GM19455 (cell line): Measurements from ENCODE around the gene CPZ.

Experiments used
- ATAC-seq: cut with Tn5 transposase; IDR thresholded peaks from one replicate; pipeline ENCODE4 v1.9.1; 2021; ENCODE audit not compliant: unreplicated experiment

Gene CPZ

DNA sequence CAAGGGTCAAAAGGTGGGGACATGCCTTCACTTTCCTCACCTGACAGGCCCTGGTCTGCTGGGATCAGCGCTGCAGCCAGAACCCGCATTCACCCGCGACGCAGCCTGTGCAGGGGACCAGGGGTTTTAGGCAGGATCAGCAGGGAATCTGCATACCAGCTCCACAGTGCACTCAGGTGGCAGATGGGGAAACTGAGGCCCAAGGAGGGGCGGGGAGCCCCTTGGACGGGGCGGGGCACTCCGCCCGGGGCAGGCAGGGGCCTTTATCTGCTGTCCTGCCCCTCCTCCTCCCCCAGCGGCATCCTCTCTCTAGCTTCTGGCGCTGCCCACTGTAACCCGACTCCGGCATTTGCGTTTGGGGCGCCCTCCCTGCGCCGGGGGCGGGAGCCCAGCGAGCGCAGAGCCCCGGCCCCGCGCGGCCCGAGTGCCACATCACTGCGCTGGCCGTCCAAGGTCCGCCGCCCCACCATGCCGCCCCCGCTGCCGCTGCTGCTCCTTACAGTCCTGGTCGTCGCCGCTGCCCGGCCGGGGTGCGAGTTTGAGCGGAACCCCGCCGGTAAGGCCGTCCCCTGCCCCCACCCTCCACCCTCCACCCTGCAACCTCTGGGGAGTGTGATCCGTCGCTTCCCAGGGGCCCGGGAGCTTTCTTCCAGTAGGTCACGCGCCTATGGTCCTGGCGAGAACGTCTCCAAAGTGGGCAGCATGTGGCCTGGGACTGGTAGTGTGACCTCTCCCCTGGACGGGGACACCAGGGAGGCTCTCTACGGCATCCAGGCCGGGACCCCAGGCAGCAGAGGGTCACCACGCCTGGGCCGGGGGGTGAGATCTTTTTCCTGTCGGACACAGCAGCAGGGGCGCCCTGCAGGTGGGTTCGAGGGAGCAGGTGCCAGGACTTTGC lies at the start of gene CPZ:
Gene CPZ (plus strand): TSS at position 400 of the 898 bp plus-strand sequence. CDS start 69 bp downstream, at position 469.
- no peak for ATAC-seq

GRCh38 chr4:8542776-8543525 lies 49.6 kb upstream of the CPZ start:
- no peak for ATAC-seq

DNA sequence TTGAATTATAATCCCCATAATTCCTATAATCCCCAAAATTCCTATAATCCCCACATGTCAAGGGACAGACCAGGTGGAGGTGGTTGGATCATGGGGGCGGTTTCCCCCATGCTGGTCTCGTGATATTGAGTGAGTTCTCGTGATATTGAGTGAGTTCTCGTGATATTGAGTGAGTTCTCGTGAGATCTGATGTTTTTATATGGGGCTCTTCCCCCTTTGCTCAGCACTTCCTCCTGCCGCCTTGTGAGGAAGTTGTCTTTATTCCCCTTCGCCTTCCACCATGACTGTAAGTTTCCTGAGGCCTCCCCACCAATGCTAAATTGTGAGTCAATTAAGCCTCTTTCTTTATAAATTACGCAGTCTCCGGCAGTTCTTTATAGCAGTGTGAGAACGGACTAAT lies 48.9 kb upstream of the CPZ start:
- ATAC-seq = no peak

GRCh38 chr4:8544282-8544681 lies 48.3 kb upstream of the CPZ start:
- no peak for ATAC-seq

DNA sequence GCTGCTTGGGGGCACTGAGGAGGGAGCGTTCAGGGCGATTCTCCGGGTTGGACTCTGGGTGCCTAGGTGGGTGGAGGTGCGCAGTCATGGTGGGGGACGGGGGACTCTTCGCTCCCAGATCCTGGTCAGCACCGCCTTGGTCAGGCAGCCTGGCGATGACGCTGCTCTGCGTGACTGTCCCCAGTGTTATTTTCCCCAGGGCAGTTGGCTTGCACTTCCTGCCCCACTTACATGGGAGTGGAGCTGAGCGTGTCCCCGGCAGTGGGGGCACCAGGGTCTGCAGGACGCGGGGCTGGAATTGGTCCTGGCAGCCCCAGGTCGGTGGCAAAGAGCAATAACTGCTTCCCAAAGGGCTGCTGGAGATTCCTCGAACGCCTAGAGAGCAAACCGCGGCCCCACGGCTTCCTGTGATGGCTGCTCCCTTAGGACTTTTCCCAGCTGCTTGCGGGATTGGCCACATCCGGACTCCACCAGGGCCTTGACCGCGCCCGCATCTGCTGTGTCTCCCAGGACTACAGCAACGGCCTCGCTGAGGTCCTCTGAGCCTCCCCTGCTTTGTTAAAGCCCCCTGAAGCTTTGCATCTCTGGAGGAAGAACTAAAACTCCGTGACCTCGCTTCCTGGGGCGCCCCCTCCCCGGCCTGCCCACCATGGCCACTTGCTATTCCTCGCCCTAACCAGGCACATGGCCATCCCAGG lies 47.7 kb upstream of the CPZ start:
- no peak for ATAC-seq

GRCh38 chr4:8545439-8545765 lies 47.2 kb upstream of the CPZ start:
- no peak for ATAC-seq

DNA sequence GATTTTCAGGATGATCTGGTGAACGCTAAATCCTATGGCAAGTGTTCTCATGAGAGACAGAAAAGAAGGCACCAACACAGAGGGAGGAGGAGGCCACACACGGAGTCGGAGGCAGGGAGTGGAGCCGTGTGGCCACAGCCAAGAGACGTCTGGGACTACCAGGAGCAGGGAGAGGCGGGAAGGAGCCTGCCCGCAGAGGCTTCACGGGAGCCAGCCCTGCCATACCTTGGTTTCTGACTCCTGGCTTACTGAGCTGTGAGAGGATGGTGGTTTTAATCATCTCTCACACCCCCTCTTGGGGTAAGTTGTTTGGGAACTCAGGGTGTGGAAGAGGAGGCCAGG lies 45.8 kb upstream of the CPZ start:
- ATAC-seq = no peak

DNA sequence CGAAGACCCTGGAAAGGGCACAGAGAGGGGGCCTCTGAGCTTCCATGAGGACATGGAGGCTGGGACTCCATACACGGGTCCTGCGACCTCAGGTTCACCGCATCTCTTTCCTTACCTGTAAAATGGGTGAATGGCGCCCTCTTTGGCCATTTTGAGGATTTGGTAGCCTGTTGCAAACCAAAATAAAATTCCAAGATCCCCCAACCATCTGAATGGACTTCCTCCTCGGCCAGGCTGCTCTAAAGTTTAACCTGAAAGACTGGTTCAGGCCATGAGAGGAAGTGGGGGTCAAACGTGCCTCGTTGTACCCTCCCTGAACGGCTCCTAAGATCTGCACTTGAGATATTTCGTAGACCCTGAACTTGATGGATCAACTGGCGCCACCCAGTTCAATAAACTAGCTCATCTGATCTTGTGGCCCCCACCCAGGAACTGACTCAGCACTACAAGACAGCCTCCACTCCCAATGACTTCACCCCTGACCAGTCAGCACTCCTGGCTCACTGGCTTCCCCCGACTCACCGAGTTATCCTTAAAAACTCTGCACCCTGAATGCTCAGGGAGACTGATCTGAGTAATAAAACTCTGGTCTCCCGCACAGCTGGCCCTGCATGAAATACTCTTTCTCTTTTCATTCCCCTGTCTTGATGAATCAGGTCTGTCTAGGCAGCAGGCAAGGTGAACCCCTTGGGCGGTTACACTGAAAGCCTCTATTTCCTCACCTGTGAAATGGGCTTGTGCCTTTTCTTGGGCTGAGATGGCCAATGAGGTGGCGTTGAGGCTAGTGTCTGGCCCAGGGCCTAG lies 45.3 kb upstream of the CPZ start:
- ATAC-seq = no peak

- ATAC-seq = no peak
Observed at GRCh38 chr4:8547912-8548730, 44.4 kb upstream of the CPZ start.

- ATAC-seq = no peak
Observed at GRCh38 chr4:8548731-8549351, 43.7 kb upstream of the CPZ start.

DNA sequence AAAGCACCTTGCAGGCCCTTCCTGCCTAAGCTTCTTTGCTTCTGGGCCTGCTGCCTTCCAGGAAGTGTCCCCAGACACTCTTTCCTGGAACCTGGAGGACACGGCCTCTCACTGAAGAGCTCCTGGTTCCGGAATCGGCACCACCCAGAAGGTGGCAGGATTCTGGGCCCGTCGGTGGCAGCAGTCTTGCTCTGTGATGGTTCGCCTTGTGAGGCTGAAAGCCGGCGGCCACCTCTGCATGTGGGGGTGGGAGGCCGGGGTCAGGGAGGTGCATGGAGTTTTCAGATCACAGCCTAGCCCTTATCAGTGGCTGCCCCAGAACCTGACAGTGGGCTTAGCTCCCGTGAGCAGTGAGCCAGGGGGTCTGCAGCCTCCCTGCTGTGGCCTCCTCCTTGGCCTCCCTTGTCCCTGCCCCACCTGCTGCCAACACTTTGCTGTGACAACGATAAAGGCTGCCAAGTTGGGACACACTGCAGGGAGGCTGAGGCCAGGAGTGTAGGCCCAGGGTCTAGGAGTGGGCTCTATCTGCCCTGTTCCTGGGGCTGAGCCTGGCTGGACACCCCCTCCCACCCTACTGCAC lies 43.1 kb upstream of the CPZ start:
- ATAC-seq = no peak

- ATAC-seq = no peak
Observed at GRCh38 chr4:8550691-8551090, 41.9 kb upstream of the CPZ start.

GRCh38 chr4:8552024-8552423 lies 40.5 kb upstream of the CPZ start:
- no peak for ATAC-seq

GRCh38 chr4:8552581-8553205 lies 39.9 kb upstream of the CPZ start:
- no peak for ATAC-seq

- no peak for ATAC-seq
Observed at GRCh38 chr4:8553216-8553615, 39.3 kb upstream of the CPZ start.

- ATAC-seq = no peak
Observed at GRCh38 chr4:8553991-8554405, 38.6 kb upstream of the CPZ start.

GRCh38 chr4:8554555-8555100 lies 37.9 kb upstream of the CPZ start:
- ATAC-seq = no peak

GRCh38 chr4:8555716-8556115 lies 36.8 kb upstream of the CPZ start:
- ATAC-seq = no peak
